PC-9 (cell line): ENCODE results near the gene UBE2S. TPM values are rescaled to one million over a fixed set of nuclear protein-coding genes. Genes with fewer than 3 reads are reported as not detected.
"Not testable (repeated sequence)": the region's sequence is repeated elsewhere in the genome, so short reads cannot be mapped to it uniquely, and the experiment has no call there.

Experiments
- BruUV-seq: library from RNA; stranded (reverse); fragments of 400-500 nt; replicated peaks from 2 replicates; lab custom pipeline; 2021; lab: Mats Ljungman, UMichigan
- CTCF ChIA-PET: fragments of 300-600 bp; sonication (Branson Sonifier 250); formaldehyde crosslinking; loops from one replicate; lab custom pipeline; 2022; ENCODE audit warnings: antibody characterized with exemption; lab: Charles Lee
- POLR2A ChIA-PET: fragments of 300-600 bp; sonication (Branson Sonifier 250); formaldehyde crosslinking; loops from one replicate; lab custom pipeline; 2022; ENCODE audit warnings: antibody characterized with exemption; ENCODE audit not compliant: unreplicated experiment; lab: Charles Lee
- DNase-seq, 2 experiments: peaks; one replicate each; pipeline versions ENCODE4 v3.0.0 to v3.0.0-alpha.2; 2015 to 2022; ENCODE audit warnings: mixed read lengths in 1 of 2
- H2AFZ ChIP-seq: fragments of 200-600 bp; sonication (generic); 2 replicates; pipeline ENCODE4 v1.8.1; 2017; ENCODE audit warnings: antibody characterized with exemption
- H3F3A ChIP-seq: fragments of 200-600 bp; sonication (generic); 2 replicates; pipeline ENCODE4 v1.8.1; 2017; ENCODE audit warnings: antibody characterized with exemption, mild to moderate bottlenecking, low read depth; ENCODE audit not compliant: insufficient read depth
- H3K27ac ChIP-seq: fragments of 200-600 bp; sonication (generic); 2 replicates; pipeline ENCODE4 v1.6.1; 2016; ENCODE audit warnings: mixed run types
- H3K27me3 ChIP-seq: fragments of 200-600 bp; sonication (generic); 2 replicates; pipeline ENCODE4 v1.6.1; 2016; ENCODE audit warnings: low read depth, mixed run types; ENCODE audit not compliant: insufficient read depth
- H3K36me3 ChIP-seq: fragments of 200-600 bp; sonication (generic); 2 replicates; pipeline ENCODE4 v1.6.1; 2016; ENCODE audit warnings: low read depth, mixed run types
- H3K4me1 ChIP-seq: fragments of 200-600 bp; sonication (generic); replicated peaks from 2 replicates; pipeline ENCODE4 v1.6.1; 2016; ENCODE audit warnings: mixed run types; ENCODE audit not compliant: insufficient read depth
- H3K4me2 ChIP-seq: fragments of 200-600 bp; sonication (generic); 2 replicates; pipeline ENCODE4 v1.6.1; 2017; ENCODE audit warnings: mixed run types
- H3K4me3 ChIP-seq: fragments of 200-600 bp; sonication (generic); 2 replicates; pipeline ENCODE4 v1.6.1; 2016; ENCODE audit warnings: mixed run types
- H3K79me2 ChIP-seq: fragments of 200-600 bp; sonication (generic); 2 replicates; pipeline ENCODE4 v1.6.1; 2017; ENCODE audit warnings: low read depth, mixed run types
- H3K9me2 ChIP-seq: fragments of 200-600 bp; sonication (generic); 2 replicates; pipeline ENCODE4 v1.8.1; 2017; ENCODE audit warnings: mild to moderate bottlenecking; ENCODE audit not compliant: insufficient read depth
- H3K9me3 ChIP-seq: fragments of 200-600 bp; sonication (generic); 2 replicates; pipeline ENCODE4 v1.8.1; 2016; ENCODE audit warnings: low read depth; ENCODE audit not compliant: insufficient read depth
- H4K20me1 ChIP-seq: fragments of 200-600 bp; sonication (generic); 2 replicates; pipeline ENCODE4 v1.8.1; 2017; ENCODE audit not compliant: insufficient read depth
- CTCF ChIP-seq: fragments of 200-600 bp; sonication (generic); conservative IDR thresholded peaks from 2 replicates; pipeline ENCODE4 v1.6.1; 2017; ENCODE audit warnings: mixed run types, antibody characterized with exemption, mild to moderate bottlenecking, moderate library complexity
- EZH2 ChIP-seq: fragments of 200-600 bp; sonication (generic); IDR thresholded peaks from 2 replicates; pipeline ENCODE4 v1.8.0; 2017; ENCODE audit warnings: antibody characterized with exemption, low read depth
- intact Hi-C: fragments of 100-400 bp; cut with micrococcal nuclease; formaldehyde crosslinking; loops from one replicate; pipeline ENCODE4 v1.10.0; 2022; ENCODE audit not compliant: unreplicated experiment
- total RNA-seq: library from RNA; stranded (reverse); gene quantifications from 2 replicates; pipeline ENCODE4 v1.2.3, GENCODE V29; 2021

UBE2S gene
- total RNA-seq, 1 experiment from 2014 or later, result 359 TPM

DNA sequence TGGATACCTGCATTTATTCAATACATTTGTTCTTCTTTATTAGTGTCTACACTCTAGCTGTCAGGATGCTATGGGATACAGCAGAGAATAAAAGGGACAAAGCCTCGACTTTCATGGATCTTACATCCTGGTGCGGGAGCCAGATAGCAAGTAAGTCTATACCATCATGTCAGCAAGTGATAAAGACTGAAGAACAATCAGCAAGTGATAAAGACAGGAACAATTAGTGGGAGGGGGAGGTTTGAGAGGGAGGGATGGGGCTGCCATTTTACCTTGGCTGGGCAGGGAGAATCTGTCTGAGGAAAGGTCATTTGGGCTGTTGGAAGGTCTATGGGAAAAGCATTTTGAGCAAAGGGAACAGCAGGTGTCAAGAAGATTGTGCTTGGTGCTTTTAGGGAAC lies 2.6 kb upstream of the UBE2S start:
- Histone ChIP-seq H3K4me1 (peaks cover 21% of the 10 kb centered on the region), H3K9me2 (no peaks in the 10 kb centered on the region), H3K9me3 (no peaks in the 10 kb centered on the region), H4K20me1 (peaks cover 17% of the 10 kb centered on the region), H3F3A (peaks cover 19% of the 10 kb centered on the region), H3K27me3 (no peaks in the 10 kb centered on the region), H3K36me3 (peaks cover 10% of the 10 kb centered on the region), H2AFZ (no peak overlapping the region), H3K4me3 (no peak overlapping the region), H3K4me2 (no peak overlapping the region), H3K79me2 (peaks cover 23% of the 10 kb centered on the region), H3K27ac (no peak overlapping the region)
- ChIA-PET POLR2A (interaction anchor here (0.5 kb wide), 1 partner anchor 352 kb away, joined by 4 read pairs; no protein-coding TSS in a partner anchor), CTCF (no interaction called here)
- peak in 1 of 2 experiments; percentile 1 for DNase-seq
- intact Hi-C loops, result no loop called here
- TF ChIP-seq EZH2 (no peak), CTCF (no peak)
- BruUV-seq, result no TSS peak

DNA sequence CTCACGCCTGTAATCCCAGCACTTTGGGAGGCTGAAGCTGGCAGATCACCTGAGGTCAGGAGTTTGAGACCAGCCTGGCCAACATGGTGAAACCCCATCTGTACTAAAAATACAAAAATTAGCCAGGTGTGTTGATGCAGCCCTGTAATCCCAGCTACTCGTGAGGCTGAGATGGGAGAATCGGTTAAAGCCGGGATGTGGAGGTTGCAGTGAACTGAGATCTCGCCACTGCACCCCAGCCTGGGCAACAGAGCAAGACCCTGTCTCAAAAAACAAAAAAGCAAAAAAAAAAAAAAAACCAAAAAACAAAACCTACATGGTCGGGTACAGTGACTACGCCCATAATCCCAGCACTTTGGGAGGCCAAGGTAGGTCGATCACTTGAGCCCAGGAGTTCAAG lies 1.6 kb upstream of the UBE2S start:
- H3K9me3 ChIP-seq, H2AFZ ChIP-seq, CTCF ChIA-PET, POLR2A ChIA-PET, H3K4me2 ChIP-seq, BruUV-seq, H3K4me3 ChIP-seq, H3K9me2 ChIP-seq, H3K27me3 ChIP-seq, H3K27ac ChIP-seq: not testable (repeated sequence)
- Histone ChIP-seq H3K4me1 (peaks cover 21% of the 10 kb centered on the region), H3F3A (peaks cover 29% of the 10 kb centered on the region), H3K79me2 (peaks cover 33% of the 10 kb centered on the region), H4K20me1 (peaks cover 27% of the 10 kb centered on the region), H3K36me3 (peaks cover 16% of the 10 kb centered on the region)
- peak in 1 of 2 experiments; percentile 9 for DNase-seq
- intact Hi-C loops, result loop anchor here (5.0 kb wide), 1 partner anchor 242 kb away; the partner anchor contains the start of gene DNAAF3

- POLR2A ChIA-PET, result interaction anchor here (0.7 kb wide), 1 partner anchor 107 kb away, joined by 3 read pairs; no protein-coding TSS in a partner anchor
- TSS peak; percentile 91 for BruUV-seq
Measured at GRCh38 chr19:55408533-55408872, 915 bp upstream of the UBE2S start.

More at GRCh38 chr19:55408533-55408872, 915 bp upstream of the UBE2S start:
- peak overlapping the region; percentile 28; the same call in 1 of the 2 replicates for H3K27ac ChIP-seq
- peak overlapping the region; percentile 63 for H3K4me3 ChIP-seq
- CTCF ChIA-PET, result no interaction called here
- peak overlapping the region; percentile 85 for H2AFZ ChIP-seq
- DNase-seq, result no peak
- H3K36me3 ChIP-seq, result peaks cover 21% of the 10 kb centered on the region
- H3K4me2 ChIP-seq, result peak overlapping the region; percentile 84
- peaks cover 21% of the 10 kb centered on the region for H3K4me1 ChIP-seq
- no peak for TF ChIP-seq CTCF
- no peak for TF ChIP-seq EZH2
- no peaks in the 10 kb centered on the region for H3K9me3 ChIP-seq
- H4K20me1 ChIP-seq, result peaks cover 34% of the 10 kb centered on the region
- no peaks in the 10 kb centered on the region for H3K9me2 ChIP-seq
- intact Hi-C loops, result loop anchor here (5.0 kb wide), 1 partner anchor 241 kb away; the partner anchor contains the start of gene DNAAF3
- H3F3A ChIP-seq, result peaks cover 36% of the 10 kb centered on the region
- peaks cover 40% of the 10 kb centered on the region for H3K79me2 ChIP-seq
- H3K27me3 ChIP-seq, result no peaks in the 10 kb centered on the region
